ENCODE measurements around the gene LRRC8B. TPM values are rescaled to one million over a fixed set of nuclear protein-coding genes. Genes with fewer than 3 reads are reported as not detected.

LRRC8B gene
- total RNA-seq (10 to 100 TPM; 20.5 to 42.1 TPM), polyA plus RNA-seq (ENCODE audit: insufficient read depth, low read depth, low replicate concordance) (29.7 TPM)
- long read RNA-seq, donor 1 = 0 reads
- long read RNA-seq, donor 2, partial matches to known transcripts = 0 of 1 reads
- long read RNA-seq, donor 2, other reads (novel, unspliced or antisense) = 0 of 1 reads

GRCh38 chr1:89524369-89525168 is at the start of gene LRRC8B:
TSS of gene LRRC8B (plus strand) at chr1:89524829. CDS start at chr1:89582651, 57,822 bp downstream.
- TF ChIP-seq POLR2A (IDR thresholded peaks at IDR 0.05) = no peak
- TF ChIP-seq CTCF (IDR thresholded peaks at IDR 0.05) = peak in 1 of 3 experiments; percentile 12
- no peaks in the 10 kb centered on the region for H3K4me1 ChIP-seq
- peak within 1 kb of the TSS; percentile 91 to 96 for H3K4me3 ChIP-seq
- 1% methylated on average over 54 of the region's 85 CpGs; no CpG with 5 or more reads in 1 of the 2 donors for WGBS, 2 donors
- H3K36me3 ChIP-seq (ENCODE audit: low read depth, missing control alignments) = no peaks in the 10 kb centered on the region
- intact Hi-C loops (cut with DNase I; ENCODE audit: low total_unique reads) = no loop called here
- peak; percentile 93 for DNase-seq
- H3K27me3 ChIP-seq = no peaks in the 10 kb centered on the region
- H3K27ac ChIP-seq = peak within 1 kb of the TSS; percentile 86 to 91
- H3K9me3 ChIP-seq = no peaks in the 10 kb centered on the region

GRCh38 chr1:89475269-89475668 is 49.4 kb upstream of the LRRC8B start:
- Histone ChIP-seq H3K9me3 (no peaks in the 10 kb centered on the region), H3K4me1 (no peaks in the 10 kb centered on the region), H3K4me3 (no peak overlapping the region), H3K27me3 (no peaks in the 10 kb centered on the region), H3K27ac (no peak overlapping the region), H3K36me3 (ENCODE audit: low read depth, missing control alignments) (no peaks in the 10 kb centered on the region)
- intact Hi-C loops (cut with DNase I; ENCODE audit: low total_unique reads) = no loop called here
- TF ChIP-seq CTCF (IDR thresholded peaks at IDR 0.05) (no peak), POLR2A (IDR thresholded peaks at IDR 0.05) (no peak)
- WGBS, 2 donors = 76 to 87% methylated on average over 1 of the region's 1 CpG
- no peak for DNase-seq

- no peaks in the 10 kb centered on the region for H3K4me1 ChIP-seq
- no peak overlapping the region for H3K4me3 ChIP-seq
- H3K27ac ChIP-seq = no peak overlapping the region
- intact Hi-C loops (cut with DNase I; ENCODE audit: low total_unique reads) = no loop called here
- no peak for TF ChIP-seq CTCF (IDR thresholded peaks at IDR 0.05)
- TF ChIP-seq POLR2A (IDR thresholded peaks at IDR 0.05) = no peak
- no peaks in the 10 kb centered on the region for H3K27me3 ChIP-seq
- H3K36me3 ChIP-seq (ENCODE audit: low read depth, missing control alignments) = no peaks in the 10 kb centered on the region
- WGBS, 2 donors = 86 to 100% methylated on average over 1 of the region's 1 CpG
- no peaks in the 10 kb centered on the region for H3K9me3 ChIP-seq
- no peak for DNase-seq
Measured at GRCh38 chr1:89476072-89476471, 48.6 kb upstream of the LRRC8B start.

- H3K27me3 ChIP-seq = no peaks in the 10 kb centered on the region
- no peaks in the 10 kb centered on the region for H3K9me3 ChIP-seq
- 15 to 19% methylated on average over 3 of the region's 3 CpGs for WGBS, 2 donors
- peak; percentile 94 for DNase-seq
- peaks cover 2% of the 10 kb centered on the region for H3K4me1 ChIP-seq
- no peak for TF ChIP-seq POLR2A (IDR thresholded peaks at IDR 0.05)
- TF ChIP-seq CTCF (IDR thresholded peaks at IDR 0.05) = peak; percentile 51 to 76 (median 72)
- H3K27ac ChIP-seq = no peak overlapping the region
- H3K36me3 ChIP-seq (ENCODE audit: low read depth, missing control alignments) = no peaks in the 10 kb centered on the region
- intact Hi-C loops (cut with DNase I; ENCODE audit: low total_unique reads) = loop anchor here (5.0 to 10.0 kb wide), 2 partner anchors 122 to 279 kb away; no protein-coding TSS in a partner anchor
- no peak overlapping the region for H3K4me3 ChIP-seq
Measured at GRCh38 chr1:89483010-89483756, 41.4 kb upstream of the LRRC8B start.

All from testis (tissue), 5 donors.